ELR (cell line): Measurements from ENCODE around the gene FBXO5.

Experiments used
- DNase-seq: peaks from one replicate; pipeline ENCODE4 v3.0.0-alpha.2; 2015; ENCODE audit warnings: low read depth

Gene FBXO5

GRCh38 chr6:152950240-152950639 is 32.6 kb downstream of the FBXO5 start:
- DNase-seq, result no peak

GRCh38 chr6:152948150-152948768 is 34.6 kb downstream of the FBXO5 start:
- DNase-seq, result peak; percentile 71

- DNase-seq, result no peak
Measured at GRCh38 chr6:152946995-152947394, 35.8 kb downstream of the FBXO5 start.

GRCh38 chr6:152946484-152946883 is 36.4 kb downstream of the FBXO5 start:
- no peak for DNase-seq

- peak; percentile 30 for DNase-seq
Measured at GRCh38 chr6:152943260-152943897, 39.5 kb downstream of the FBXO5 start.

GRCh38 chr6:152942319-152942869 is 40.4 kb downstream of the FBXO5 start:
- no peak for DNase-seq

- DNase-seq, result peak; percentile 24
Measured at GRCh38 chr6:152941746-152942145, 41.1 kb downstream of the FBXO5 start.

GRCh38 chr6:152932865-152933264 is 50.0 kb downstream of the FBXO5 start:
- no peak for DNase-seq

- no peak for DNase-seq
Measured at GRCh38 chr6:152922706-152923105, 60.1 kb downstream of the FBXO5 start.
